IPS-NIHi7 (cell line): Measurements from ENCODE around the gene THYN1.
A peak's percentile ranks its signal among the peaks of the same experiment; 100 is the strongest.
"Not testable (repeated sequence)": the region's sequence is repeated elsewhere in the genome, so short reads cannot be mapped to it uniquely, and the experiment has no call there.

Source experiments
- DNase-seq: peaks from one replicate; pipeline ENCODE4 v3.0.0; 2012; ENCODE audit warnings: mixed read lengths; ENCODE audit errors: extremely low spot score

THYN1 gene

DNA sequence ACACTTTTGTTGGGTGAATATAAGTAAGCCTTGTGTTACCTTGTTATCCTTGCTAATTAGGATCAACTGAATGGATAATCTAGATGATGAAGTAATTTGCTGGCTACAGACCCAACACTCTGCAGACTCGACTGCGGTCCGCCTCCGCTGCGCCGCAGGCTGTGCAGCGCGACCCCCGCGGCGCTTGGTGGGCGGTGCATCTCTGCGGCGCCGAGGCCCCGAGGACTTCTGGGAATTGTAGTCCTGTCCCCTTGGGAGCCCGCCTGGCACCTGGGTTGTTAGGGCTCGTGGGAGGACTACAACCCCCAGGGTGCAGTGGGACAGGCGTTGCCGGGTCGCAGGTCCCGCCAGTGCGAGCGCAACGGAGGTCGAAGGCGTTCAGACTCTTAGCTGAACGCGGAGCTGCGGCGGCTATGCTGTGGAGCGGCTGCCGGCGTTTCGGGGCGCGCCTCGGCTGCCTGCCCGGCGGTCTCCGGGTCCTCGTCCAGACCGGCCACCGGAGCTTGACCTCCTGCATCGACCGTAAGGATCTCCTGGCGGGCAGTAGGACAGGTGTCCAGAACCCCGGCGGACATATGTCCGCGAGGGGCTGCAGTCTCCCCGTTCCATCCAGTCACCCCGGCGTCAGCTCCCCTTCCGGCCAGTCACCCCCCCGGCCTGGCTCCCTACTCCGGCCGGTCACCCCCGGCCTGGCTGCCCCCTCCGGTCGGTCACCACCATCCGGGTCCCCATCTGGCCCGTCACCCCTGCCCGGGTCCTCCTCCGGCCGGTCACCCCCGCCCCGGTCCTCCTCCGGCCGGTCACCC lies at the start of gene THYN1, which contains the start of gene ACAD8:
TSS of gene THYN1 (minus strand) at position 165 of the 806 bp plus-strand sequence. CDS start 470 bp downstream, outside the sequence.
TSS of gene ACAD8 (plus strand) at position 381 of the 806 bp plus-strand sequence. CDS start at position 414, 33 bp downstream.
- DNase-seq, result peak; percentile 99

DNA sequence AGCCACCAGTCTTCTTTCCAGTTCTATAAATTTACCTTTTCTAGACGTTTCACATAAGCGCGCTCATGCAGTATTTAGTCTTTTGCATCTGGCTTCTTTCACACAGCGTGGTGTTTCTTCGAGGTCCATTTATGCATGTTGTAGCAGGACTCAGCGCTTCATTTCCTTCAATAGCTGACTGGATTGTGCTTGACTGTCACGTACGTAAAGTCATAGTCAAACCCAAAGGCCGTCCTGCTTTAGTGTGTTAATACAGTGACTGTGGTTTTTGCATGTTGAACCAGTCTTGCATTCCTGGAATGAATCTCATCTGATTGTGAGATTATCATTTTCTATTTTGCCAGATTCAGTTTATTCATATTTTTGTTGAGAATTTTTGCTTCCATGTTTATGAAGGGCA lies 41.5 kb upstream of the THYN1 start:
- DNase-seq, result no peak

DNA sequence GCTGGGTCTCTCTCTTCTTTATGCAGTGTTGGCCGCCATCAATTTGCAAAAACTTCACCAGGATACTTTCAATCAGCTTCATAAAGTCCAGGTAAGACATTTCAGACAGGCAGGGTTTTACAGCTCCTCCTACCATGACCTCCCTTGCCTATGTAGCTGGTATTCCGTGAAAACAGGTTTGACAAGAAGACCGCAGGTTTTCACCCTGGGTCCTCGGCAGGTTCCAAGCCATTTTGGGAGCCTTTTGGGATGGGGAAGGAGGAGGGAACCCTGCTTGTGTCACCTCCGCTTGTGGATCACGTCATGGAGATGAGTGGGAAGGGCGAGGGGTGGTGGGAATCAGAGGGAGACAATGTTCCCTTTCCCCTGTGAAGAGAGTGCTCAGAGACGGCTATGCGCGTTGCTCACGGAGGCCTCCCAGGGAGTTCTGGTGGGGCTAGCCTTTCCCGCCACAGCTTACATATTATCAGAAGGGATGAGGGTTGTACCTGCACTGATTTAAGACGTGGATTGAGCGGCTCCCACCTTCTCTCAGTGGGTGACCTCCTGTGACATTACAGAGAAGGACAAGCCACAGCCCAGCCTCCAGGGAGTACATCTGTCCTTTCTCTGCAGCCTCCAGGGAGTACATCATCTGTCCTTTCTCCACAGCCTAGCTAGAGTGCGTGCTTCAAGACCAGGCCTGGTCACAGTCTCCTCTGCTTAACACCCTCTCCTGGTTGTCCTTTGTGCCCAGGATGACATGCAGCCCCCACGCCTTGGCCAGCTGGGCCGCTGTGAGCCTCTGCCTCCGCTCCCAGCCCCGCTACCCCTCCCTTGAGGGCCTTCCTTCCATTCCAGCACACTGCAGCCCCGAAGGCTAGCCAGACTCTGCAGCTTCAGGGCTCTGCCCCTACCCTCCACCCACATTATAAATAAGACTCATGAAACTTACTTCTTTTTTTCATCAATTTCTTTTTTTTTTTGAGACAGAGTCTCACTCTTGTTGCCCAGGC lies 40.3 kb upstream of the THYN1 start:
- no peak for DNase-seq

DNA sequence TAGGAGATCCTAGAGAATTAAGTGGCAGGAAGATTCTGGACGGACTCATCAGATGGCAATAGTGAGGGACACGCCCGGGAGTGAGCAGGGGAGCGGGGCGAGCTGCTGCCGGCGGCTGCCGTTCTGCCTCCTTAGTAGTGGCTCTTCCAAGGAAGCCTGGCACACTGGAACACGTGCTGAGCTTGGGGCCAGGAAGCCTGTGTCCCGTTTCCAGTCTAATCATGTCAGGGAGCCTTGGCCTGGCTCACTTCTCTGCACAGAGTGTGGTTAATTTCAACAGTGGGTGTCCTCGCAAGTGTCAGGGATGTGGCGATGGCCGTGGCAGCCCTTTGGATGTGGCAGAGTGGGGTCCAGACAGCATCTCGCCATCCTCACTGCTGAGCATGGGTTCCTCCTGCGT lies 39.5 kb upstream of the THYN1 start:
- no peak for DNase-seq

DNA sequence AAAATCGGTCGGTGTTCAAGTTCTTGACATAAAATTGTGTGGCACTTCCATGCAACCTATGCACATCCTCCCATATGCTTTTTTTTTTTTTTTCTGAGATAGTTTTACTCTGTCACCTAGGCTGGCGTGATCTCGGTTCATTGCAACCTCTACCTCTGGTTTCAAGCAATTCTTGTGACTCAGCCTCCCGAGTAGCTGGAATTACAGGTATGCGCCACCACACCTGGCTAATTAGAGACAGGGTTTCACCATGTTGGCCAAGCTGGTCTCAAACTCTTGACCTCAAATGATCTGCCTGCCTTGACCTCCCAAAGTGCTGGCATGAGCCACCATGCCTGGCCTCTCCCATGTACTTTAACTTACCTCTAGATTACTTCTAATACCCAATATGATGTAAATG lies 38.0 kb upstream of the THYN1 start:
- DNase-seq, result no peak

DNA sequence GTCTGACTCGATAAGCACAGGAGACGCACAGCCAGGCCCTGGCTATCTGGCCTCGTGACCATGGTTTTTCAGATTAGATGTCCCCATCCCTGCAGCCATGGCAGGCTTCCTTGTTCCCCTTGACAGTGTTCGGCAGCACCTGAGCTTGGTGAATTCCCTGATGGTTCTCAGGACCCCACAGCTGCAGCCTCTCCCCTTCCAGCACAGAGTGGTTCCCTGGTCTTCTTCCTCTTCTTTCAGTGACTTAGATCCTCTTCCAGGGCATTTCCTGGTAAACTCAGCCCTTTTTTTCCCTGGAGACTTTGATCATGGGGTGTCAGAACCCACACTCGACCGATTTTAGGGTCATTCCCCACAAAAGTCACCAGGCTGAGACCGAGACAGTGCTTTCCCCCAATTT lies 37.5 kb upstream of the THYN1 start:
- DNase-seq, result no peak

DNA sequence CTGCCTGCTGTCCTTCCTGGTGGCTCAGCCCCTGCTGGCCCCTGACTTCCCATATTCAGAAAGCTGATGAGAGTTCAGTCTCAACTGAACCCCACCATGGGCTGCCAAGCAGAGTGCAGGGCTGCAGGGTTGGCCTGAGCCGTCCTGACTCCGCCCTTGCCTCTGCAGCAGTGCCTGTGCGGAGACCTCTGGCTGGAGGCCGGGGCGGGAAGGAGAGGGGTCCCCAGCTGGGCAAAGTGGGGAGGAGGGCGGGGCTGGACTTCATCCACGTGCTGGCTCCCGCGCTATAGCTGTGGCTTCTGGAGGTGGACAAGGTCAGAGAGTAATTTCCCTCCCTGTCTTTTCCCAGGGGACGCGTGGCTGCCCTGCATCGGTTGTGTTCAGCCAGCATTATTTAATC lies 36.6 kb upstream of the THYN1 start:
- no peak for DNase-seq

DNA sequence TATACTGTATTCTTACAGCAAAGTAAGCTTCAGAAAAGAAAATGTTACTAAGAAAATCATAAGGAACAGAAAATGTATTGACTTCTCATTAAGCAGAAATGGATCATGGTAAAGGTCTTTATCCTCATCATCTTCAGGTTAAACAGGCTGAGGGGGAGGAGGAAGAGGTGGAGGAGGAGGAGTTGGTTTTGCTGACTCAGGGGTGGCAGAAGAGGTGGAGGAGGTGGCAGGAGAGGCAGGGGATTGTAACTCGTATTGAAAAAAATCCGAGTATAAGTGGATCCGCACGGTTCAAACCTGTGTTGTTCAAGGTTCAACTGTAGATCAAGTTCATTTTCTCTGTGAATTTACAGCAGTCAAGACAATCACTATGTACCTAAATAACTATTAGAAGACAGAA lies 36.0 kb upstream of the THYN1 start:
- DNase-seq, result no peak

DNA sequence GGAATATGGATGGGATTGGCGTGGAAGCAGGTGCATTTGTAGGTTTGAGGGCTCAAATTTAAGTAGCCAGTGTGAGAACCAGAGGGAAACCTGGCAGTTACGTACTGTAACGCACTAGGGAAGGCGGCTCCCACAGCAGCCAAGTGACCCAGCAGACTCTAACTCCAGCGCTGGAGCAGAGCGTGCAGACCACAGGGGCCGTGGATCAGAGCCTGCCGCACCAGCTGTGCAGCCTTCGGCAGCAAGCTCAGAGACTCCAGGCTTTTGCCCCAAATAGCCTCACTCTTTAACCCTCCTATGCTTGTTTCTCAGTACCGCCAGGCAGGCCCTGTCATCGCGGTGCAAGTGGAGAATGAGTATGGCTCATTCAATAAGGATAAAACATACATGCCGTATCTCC lies 35.3 kb upstream of the THYN1 start:
- DNase-seq, result no peak

DNA sequence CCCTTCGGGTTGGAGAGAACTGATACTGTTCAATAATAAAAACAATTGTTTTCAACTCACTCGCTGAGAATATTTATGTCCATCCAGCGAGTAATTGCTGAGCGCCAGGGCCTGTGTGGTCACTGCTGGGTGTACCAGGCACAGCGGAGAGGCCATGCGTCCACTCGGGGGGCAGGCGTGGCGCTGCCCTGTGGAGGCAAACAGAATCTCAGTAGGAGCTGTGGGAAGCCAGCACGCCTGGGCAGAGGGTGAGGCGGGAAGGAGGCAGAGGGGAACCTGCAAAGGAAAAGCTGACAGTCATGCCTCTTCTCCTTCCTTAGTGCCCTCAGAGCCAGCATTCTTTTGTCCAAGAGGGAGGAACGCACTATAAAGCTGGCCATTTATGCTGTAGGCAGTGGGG lies 34.4 kb upstream of the THYN1 start:
- no peak for DNase-seq

DNA sequence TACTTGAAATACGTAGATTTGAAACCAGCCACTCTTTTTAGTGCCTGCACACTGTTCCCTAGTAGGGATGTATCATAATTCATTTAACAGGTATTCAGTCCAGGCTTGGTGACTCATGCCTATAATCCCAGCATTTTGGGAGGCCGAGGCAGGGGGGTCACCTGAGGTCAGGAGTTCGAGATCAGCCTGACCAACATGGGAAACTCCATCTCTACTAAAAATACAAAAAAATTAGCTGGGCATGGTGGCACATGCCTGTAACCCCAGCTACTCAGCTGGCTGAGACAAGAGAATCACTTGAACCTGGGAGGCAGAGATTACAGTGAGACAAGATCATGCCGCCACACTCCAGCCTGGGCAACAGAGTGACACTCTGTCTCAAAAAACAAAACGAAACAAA lies 31.2 kb upstream of the THYN1 start:
- DNase-seq, result not testable (repeated sequence)

DNA sequence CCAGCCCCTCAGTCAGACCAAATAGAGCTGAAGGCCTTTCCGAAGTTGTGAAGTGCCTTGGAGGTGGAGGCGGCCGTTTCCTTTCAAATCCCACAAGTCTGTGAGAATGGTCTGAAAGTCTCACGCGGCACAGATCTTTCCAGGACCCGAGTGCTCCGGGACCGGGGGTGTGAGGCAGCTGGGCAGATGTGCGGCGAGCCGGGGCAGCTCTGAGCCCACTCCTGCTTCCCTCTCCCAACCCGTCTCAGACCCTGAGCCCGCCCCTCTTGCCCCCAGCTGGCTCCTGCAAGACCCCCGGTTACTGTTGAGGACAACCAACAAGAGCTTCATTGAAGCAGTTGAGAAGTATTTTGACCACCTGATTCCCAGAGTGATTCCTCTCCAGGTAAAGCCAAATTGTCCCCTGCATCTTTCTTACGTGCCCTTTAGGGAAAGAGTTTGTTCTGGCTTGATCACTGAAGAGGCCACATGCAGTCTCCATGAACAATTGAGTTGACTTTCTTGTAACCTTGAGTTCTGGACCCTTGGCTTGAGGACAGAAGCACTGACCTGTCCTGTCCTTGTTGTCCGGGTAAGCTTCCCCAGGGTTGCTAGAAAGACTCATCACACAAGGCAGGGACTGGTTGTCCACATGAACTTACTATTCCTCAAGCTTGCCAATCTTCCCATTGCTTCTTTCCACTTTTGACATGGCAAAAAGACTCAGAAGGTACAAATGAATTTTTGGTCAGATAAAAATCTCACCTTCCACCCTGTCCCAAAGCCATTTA lies 30.5 kb upstream of the THYN1 start:
- DNase-seq, result no peak

DNA sequence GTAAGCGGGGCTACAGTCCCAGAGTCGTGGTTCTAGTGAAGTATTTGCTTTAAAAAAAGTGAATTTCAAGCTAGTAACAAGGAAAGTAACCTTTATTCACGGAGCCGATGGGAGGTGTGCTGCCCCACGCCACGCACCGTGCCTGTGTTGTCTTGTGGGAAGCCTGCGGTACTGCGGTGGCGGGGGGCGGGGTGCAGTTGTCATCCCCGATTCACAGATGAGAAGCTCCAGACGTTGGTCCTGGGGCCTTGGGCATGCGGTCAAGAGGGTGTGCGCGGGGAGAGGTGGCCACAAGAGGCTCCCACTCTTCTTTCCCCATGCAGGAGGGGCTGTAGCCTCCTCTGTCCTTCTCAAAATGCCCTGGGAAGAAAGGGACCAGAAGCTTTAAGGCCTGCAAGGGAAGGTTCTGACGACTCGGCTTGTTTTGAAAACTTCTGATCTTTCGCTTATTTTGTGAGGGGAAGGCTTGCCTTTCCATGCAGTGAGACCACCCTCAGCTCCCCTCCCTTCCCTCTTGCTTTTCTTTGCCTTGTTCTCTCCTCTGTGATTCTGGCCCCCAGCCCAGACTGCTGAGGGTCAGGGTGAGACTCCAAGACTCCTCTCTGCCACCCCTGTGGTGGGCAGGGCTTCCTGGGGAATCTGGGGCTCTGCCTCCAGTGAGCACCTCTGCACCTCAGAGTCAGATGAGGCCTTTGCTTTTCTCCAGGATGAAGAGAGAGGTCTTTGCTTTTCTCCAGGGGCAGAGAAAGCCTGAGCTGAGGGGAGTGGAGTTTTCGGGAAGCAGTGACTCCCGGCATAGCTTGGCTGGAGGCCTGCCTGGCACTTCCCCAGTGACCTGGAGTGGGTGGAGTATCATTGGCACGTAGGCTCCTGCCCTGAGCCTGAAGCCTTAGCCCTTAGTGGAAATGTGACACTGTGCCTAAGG lies 29.2 kb upstream of the THYN1 start:
- DNase-seq, result no peak

DNA sequence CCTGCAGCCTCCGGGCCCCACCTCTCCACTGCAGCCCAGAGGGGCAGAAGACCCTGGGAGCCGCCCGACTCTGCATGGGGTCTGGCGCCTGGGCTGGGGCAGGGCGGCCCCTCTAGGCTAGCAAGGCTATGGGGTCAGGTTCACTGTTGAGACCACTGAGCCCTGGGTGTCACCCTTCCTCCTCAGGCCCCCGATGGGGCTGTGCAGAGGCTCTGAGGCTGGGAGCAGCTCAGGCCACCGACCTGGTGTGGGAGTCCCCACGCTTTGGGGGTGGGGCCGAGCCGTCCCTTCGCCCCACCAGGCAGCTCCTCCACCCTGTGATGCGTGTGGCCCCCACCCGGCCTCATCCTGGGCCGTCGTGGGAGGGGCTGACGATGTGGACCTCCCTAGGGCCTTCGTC lies 28.5 kb upstream of the THYN1 start:
- not testable (repeated sequence) for DNase-seq

DNA sequence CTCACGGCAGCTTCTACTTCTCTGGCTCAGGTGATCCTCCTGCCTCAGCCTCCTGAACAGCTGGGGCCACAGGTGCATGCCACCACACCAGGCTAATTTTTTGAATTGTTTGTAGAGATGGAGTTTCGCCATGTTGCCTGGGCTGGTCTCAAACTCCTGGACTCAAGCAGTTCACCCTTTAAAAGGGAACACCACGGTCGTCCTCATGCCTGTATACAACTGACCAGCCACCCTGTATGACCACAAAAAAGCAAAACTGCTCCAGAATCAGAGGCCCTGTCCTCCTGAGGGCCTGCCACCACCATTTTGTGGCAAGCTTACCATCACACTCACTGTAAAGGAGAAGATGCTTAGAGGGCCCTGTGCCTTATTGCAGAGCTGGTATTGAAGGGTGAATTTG lies 25.2 kb upstream of the THYN1 start:
- DNase-seq, result no peak

DNA sequence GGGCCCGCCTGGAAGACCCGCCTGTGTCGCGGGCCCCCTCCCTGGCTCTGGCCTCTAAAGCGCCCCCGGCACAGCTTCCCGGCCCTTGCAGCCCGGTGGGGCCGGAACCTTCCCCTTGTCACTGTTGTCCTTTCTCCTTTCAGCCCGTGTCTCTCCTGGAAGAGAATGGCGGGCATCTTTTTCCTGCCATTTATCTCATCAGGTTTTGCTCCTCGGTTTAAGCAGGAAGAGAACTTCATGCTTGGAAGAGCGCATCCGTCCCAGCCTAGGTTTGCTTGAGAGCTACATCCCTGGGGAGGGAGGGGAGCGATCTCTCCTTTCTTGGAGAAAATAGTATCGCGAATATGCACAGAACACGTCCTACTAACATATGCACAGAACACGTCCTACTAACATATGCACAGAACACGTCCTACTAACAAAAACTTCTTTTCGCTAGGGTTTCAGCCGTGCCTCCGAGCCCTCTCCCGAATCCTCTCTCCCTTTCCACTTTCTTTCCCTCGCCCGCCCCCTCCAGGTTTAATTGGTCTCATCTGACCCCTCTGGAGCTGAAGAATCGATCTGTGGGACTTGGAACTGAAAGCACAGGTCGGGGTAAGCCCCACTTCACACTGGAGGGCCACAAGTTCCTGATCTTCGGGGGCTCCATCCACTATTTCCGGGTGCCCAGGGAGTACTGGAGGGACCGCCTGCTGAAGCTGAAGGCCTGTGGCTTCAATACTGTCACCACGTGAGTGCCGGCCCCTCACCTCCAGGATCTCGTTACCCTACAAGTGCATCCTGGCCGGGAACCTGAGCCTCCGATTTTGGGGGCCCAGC lies 24.2 kb upstream of the THYN1 start:
- DNase-seq, result no peak

DNA sequence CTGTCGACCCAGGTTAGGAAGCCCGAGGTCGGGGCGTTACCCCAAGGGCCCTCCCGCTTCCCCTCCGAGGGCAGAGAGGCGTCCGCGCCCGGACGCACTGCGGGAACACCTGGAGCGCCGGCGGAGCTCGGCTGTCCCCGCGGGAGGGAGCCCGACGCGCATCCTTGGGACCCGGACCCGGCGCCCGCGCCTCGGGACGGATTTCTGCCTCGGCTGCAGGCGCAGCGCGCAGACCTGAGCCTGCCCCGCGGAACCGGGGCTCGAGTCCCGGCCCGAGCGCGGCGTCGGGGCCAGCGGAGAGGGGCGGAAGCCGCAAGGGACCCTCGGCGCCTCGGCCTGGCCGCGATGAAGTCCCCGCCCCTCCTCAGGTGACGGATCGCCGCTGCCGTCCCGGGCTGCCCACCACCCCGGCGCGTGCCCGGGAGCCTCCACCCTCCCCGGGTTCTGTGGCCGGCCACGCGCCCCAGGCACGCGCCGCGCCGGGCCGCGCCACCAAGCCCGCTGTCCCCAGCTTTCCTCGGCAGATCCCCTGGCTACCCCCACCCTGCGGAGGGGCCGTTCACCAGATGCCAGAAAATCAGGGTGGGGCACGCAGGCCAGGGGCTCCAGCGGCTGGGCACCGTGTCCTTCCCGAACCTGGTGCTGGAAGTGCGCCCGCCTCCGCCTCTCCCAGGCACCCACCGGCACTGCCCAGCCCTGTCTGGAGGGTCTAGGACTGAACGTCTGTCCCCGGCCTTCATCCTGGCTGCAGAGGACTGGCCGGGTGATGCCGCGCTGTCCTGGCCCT lies 23.4 kb upstream of the THYN1 start:
- DNase-seq, result peak; percentile 66

DNA sequence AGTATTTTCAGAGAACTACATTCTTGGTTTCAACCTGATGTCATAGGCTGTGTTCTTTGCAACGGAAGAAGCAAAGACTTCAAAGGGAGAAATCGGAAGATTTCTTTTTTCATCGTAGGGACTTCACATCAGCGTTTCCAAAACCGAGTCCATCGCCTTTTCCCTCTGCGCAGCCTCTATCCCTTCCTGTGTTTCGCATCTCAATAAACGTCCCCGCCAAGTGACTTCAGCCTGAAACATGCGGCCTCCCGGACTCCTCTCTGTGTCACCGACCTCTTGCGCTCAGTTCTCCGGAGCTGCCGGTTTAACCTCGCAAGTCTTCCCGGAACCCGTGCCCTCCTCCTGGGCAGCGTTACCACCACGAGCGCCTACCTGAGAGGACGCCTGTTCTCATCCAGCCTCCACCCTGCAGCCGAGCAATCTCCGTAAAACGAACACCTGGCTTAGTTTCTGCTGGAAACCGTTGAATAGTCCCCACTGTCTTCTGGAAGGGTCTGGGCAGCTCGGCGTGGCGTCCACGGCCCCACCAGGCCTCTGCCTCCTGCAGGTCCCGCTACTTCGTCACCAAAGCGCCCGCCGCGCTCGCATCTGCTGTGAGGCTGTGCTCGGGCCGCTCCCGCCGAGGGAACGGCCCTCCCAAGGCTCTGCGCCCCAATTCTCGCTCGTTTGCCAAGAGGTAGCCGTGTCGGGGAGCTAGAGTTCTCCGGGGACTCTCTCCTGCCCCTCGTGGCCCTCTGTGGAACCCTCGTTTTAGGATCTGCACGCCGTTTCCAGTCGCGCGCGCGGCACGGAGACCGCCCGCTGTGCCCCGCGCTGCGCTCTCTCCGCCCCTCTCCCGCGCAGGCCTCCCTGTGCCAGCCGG lies 22.6 kb upstream of the THYN1 start, which contains the start of gene GLB1L3:
TSS of gene GLB1L3 (plus strand) at position 846 of the 862 bp plus-strand sequence. CDS start 362 bp downstream, outside the sequence.
- DNase-seq, result no peak
